Measurements from ENCODE around the gene VPS13A.

- TF ChIP-seq POLR2A (IDR thresholded peaks at IDR 0.05): peak; percentile 69 to 71
- peak in 3 of 4 experiments; percentile 38 to 40 (median 39) for TF ChIP-seq CTCF (IDR thresholded peaks at IDR 0.05)
Observed at GRCh38 chr9:77177143-77177893, at the start of gene VPS13A.

Measured in uterus (tissue), 2 donors.